Hippocampal formation (tissue), 2 donors: ENCODE measurements around the gene CLEC9A.

ENCODE experiments used
- DNase-seq, 2 donors: peaks; one replicate each; lab custom pipeline; 2025; lab: John Stamatoyannopoulos, UW

The CLEC9A gene

DNA sequence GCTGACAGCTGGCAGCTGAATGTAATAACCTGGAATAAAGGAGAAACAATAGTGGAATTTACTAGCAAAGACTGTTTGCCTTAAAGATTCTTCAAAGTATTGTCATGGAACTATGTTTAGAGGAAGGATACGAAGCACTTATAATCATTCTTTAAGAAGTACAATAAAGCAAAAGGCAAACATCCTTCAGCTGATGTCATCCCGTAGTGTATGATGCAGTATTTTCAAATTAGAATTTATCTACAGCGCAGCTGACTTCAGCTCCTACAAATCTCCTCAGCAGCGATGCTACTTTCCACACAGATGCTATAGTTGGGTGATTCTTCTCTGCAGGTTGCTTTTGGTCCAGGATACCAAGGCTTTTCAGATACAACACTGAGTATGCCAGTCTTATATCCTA lies 36.8 kb downstream of the CLEC9A start:
- no peak for DNase-seq

DNA sequence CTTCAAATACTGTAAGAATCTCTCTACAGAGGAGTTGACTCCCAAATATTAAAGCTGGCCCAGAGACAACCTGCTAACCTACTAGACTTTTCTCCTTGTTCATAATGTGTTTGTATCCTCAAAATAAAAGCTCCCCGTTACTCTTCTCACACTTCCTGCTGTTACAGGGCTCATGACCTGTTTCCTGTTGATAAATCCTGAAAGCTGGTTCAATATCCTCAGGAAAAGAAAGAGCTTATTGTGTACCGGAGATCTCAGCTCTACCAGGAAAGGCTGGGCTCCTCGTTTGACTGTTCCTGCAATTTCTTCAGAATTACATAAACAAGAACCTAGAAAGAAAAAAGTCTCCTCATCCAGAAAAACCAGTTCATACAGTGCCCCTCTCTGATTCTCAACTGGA lies 37.5 kb downstream of the CLEC9A start:
- DNase-seq: no peak

DNA sequence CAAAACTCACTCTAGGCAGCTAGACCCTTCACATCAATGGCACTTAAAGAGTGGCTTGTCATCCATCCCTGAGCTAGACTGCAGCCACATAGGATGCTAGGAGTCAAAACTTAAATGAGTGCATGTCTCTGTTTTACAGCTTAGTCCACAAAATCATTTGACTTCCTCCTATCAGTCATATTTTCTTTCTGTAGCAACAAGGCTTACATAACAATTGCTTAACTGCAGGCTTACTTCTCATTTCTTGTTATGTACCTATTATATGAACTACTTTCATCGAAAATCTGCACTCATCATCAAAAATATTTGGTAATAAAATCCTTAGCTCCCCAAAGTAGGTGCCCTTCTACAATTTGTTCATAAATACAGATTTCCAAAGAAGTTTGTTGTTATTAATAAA lies 38.2 kb downstream of the CLEC9A start:
- DNase-seq: no peak

DNA sequence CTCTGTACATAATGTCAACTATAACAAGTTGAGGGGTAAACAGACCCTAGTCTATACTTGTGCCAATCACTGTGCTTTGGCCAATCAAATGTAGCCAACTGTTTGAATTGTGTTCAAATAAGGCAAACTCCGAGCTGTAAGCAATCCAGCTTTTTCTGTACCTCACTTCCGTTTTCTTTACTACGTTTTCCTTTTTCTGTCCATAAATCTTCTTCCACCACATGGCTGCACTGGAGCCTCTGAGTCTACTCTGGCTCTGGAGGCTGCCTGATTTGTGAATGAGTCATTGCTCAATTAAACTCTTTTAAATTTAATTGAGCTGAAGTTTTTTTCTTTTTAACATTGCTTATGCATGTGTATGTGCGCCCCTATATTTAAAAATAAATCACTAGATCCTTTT lies 38.6 kb downstream of the CLEC9A start:
- no peak for DNase-seq

DNA sequence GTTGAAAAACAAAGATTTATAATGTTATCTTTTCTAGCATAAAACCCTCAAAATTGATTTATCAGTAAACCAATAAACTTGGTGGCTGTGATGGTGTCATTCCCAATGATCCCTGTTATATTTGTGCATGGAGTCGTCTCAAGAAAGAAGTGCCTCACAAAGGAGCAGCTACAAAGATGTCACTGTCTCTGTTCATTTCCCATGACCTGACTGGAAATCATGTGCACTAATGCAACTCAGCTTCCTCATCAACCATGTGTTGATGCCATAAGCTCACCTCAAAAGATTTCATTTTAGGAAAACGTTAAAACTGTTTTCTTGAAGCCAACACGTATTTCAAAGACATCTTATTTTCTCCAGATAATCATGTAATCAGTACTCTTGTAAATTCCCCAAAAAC lies 39.5 kb downstream of the CLEC9A start:
- DNase-seq: no peak

DNA sequence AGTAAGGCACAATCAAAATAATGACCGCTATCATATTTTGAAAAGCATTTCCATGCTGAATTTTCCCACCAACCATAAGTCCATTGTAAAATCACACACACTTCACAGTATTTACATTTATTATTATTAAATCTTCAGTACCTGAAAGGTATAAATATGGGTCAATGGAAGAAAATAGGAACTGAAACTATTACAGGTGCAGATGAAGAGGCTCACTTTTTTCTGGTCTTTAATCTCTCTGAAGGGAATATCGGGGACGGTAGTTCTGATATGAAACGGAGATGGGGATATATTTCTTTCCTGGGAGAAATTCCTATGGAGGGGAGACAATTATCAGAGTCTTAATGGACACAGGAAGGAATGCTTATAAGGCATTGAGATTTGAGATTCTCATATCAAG lies 39.9 kb downstream of the CLEC9A start:
- DNase-seq: no peak

DNA sequence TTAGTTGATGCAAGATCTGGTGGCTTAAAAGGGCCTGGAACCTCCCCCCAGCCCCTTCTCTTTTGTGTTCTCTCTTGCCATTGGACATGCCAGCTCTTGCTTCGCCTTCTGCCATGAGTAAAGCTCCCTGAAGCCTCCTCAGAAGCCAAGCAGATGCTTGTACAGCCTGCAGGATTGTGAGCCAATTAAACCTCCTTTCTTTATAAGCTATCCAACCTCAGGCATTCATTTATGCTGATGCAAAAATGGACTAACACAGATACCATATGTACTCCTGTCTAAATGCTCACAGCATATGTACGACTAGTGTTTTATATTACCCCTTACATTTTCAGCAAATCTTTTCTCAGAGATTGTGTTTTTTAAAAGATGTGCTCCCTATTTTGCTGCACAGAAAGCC lies 41.6 kb downstream of the CLEC9A start:
- no peak for DNase-seq

DNA sequence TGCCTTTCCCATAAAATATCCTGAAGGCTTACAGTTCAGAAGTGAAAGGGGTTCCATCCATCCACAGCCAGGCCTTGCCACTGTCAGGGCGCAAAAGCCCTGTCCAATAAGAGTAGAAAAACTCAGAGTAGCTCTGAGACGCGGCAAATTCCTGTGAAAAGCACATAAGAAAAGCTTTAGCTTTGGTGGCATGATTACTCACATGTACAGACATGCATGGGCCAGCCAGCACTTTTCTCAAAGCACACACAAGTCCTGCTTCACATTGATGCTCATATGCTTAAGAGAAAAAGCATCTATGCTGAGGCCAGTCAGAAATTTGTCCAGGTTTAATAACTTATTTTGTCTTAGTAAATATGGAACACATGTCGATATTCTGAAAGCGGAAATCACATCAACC lies 42.8 kb downstream of the CLEC9A start:
- DNase-seq: no peak

DNA sequence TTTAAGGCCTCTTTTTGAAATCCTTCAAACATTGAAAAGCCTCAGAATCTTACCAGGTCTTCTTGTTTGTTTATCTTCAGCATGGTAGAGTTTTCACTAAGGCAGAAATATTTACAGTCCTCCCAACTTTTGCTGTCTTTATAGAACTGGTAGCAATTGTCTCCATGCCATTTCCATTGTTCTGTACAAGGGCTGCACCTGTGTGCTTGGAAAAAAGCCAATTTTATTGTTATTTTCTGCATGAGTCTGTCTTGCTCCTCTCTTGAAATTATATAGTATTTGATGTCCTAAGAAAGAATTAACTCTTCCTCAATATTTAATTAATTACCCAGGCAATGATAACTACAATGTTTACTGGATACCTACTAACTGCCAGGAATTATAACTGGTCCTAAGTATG lies 45.0 kb downstream of the CLEC9A start:
- DNase-seq: no peak

DNA sequence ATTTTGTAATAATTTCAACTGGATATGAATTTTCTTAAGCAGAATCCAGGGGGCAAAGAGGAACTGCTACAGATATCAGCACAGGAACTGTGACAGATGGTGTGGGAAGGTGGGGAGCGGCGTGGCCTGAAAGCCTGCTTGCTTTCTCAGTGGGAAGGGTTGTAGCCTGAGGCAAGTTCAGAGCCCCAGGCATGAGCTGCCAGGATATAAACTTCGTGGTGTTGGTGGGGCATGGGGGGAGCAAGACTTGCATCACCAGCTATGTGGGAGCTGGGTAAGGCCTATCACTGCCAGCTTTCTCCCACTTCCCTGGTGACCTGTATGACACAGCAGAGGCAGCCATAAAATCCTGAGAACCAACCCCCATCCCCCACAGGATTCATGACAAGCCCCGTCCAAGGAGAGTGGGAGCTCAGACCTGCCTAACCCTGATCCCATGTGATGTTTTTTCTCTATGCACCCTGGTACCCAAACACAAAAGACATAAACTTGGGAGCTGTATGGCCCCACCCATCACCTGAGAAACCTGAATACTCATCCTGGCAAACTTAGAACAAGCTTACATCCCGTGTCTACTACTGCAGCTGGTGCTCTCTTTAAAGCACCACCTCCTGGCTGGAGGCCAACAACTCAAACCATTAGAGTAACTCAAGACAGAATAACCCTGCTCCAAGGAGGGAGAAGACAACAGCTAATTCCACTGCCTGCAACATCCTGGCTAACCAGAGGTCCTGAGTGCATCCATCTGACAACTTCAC lies 51.8 kb downstream of the CLEC9A start:
- no peak for DNase-seq

DNA sequence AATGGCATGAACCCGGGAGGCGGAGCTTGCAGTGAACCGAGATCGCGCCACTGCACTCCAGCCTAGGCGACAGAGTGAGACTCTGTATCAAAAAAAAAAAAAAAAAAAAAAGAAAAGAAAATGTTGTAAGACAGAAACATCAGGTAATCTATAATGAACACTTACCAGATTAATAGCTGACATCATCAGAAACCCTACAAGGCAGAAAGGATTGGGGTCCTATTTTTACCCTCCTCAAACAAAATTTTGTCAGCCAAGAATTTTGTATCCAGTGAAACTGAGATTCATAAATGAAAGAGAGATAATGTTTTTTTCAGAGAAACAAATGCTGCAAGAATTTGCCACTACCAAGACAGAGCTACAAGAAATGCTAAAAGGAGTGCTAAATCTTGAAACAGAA lies 54.3 kb downstream of the CLEC9A start:
- no peak for DNase-seq

DNA sequence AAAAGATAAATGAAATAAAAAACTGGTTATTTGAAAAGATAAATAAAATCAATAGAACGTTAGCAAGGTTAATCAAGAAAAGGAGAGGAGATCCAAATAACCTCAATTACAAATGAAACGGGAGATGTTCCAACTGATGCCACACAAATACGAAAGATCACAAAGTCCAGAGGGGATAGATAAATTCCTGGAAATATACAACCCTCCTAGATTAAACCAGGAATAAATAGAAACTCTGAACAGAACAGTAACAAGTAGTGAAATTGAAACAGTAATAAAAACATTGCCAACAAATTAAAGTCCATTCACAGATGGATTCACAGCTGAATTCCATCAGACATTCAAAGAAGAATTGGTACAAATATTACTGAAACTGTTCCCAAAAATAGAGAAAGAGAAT lies 55.9 kb downstream of the CLEC9A start:
- no peak for DNase-seq

DNA sequence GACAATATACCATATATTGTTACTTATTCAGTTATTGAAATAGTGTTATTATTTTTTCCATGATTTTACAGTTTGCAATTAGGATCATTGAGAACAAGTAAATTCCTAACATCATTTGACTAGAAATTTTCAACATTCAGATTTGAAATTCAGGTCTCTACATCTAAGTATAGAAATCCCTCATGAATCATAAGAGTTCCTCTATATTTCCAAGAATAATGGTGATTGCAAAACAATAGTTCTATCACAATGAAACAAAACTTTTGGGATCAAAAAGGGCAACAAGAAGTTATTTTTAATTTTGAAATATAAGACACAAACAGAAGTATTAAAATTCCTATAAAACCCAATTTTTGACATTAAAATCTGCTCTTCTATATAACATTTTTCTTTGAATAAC lies 57.5 kb downstream of the CLEC9A start:
- no peak for DNase-seq

DNA sequence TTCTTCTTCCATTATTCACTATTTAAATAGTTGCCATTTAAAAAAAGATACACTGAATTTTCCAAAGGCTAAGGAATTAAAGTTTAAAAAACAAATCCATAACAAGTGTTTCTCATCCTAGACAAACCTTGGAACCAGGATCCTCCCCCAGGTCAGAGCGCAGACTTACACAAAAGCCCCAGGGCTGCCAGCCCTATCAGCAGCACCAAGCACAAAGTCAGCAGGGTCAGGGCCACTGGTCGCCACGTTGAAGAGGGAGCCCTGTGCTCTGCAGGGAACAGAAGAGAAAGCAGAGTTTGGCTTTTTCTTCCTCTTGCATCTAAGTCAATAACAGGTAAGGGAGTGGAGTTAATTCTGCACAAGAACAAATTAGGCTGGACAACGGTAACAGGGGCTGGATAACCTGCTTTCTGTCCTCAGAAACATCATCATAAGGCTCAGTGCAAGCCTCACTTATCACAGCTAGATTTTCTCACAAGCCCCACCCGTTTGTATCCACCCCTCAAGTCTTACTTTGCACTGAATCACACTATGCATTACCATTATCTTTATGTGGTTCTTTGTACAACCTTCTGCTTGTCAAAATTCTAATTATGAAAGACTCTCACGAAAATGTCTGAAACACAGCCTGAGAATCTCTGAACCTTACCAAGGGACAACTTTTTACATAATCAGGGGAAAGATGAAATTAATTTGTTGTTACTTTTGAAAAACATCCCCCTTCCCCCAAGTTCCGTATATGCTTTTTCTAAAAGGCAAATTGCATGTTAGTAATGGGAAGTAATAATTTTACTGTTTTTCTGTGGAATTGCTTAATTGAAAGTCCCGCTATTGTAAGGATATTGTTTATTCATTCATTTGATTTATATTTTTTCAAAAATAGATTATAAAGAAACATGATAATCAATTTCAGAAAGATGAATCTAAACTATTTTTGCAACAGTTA lies 58.7 kb downstream of the CLEC9A start:
- no peak for DNase-seq

DNA sequence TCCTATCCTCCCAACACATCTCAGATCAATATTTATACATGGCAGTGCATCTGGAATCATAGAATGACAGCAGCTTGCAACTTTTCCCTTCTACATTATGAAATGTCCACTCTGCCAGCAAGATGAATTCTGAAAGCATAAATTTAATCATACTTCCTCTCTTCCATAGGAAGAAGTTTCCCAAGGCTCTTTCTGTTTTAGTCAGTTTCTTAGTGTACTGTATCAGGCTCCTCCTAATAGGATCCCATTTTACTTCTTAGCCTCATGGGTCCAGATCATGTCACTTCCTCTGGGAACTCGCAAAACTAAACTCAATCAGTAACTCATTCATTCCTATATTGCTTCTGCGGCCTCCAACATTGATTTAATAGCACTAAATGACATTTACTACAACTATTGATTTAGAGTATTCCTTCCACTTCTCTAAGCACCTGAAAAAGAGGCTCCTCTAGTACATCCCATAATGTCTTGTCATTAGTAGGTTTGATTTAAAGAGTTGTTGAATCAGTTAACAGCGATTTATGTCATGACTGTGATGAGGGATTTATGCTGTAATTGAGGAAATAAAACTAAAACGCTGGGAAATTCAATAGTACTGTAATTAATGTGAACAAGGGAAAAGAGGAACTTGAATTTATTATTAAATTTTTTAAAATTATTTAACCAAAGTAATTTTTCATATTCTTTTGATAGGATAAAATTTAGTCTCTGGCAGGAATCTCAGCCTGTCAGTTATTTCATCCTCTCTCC lies 64.3 kb downstream of the CLEC9A start:
- no peak for DNase-seq

DNA sequence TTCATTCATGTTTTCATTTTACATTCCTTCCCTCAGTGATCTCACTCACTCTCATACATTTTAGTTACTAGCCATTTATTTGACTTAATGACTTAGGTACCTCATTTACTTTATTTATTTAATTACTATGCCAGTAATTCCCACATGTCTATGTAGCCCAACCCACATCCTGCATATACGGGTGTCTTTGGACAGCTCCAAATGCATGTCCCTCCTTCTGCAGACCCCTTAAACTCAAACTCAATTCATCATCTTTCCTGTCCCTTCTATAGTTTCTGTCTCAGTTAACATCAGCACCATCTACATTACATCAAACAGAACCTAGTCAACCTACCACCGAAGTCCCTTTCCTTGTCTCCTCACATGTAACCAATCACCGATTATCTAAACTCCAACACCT lies 65.5 kb downstream of the CLEC9A start:
- DNase-seq: no peak

DNA sequence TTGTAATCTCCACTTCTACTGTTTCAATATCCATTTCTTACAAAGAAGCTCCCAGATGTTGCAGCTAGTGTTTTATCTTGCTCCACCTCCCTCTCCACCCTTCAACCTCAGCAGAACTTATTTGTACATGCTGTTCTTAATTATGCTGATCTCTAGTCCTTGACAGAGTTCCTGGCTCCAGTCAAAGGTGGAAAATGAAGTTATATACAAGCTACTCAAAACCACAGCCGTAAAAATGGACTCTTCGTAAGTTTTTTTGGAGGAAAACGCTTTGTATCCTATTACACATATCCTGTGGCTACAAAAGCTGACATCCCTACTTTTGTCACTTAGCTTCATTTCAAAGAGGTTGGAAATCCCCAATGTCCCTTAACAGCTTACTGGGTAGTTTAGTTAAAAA lies 67.0 kb downstream of the CLEC9A start:
- DNase-seq: no peak

DNA sequence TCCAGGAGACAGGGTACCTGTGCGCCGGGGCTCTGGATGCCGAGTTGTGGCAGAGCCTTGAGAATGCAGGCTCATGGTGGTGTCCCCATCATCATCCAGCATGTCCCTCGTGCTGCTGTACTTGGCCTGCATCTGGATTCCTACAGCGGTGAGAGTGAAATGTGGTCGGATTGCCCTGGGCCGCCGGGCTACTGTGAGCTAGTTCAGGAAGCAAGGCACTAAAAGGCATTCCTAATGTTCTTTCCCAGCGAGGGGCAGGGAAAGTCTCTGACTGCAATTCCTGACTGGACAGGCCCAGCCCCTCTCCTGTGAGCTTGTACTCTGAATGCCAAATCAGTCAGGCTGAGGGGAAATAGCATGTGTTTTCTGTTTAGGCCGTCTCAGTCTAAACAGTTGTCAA lies 68.3 kb downstream of the CLEC9A start, which contains the start of gene CLEC1A:
Gene CLEC1A (minus strand): TSS at position 195 of the 400 bp plus-strand sequence. CDS start 63 bp downstream, at position 132.
- no peak for DNase-seq

DNA sequence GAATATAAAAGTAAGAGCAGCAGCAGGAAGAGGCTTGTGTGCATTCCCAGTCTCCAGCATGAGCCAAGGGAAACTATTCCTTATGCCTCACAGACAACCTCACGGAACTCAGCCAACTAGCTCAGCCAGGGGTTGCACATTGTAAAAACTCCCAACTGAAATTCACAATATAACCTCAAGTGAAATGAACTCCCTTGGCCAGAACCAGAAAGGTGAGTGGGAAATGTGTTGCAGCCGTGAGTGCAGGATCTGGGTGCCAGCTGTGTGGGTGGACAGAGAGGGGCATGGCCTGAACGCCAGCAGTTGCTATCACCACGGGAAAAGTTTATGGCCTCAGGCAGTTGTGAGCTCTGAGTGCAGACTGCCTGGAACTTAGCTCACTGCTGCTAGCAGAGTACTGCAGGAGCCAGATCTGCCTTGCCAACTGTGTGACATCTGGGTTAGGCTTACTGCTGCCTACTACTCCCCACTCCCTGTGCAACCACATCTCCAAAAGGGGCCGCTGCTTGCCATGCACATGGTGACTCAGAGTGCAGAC lies 70.6 kb downstream of the CLEC9A start:
- DNase-seq: no peak

DNA sequence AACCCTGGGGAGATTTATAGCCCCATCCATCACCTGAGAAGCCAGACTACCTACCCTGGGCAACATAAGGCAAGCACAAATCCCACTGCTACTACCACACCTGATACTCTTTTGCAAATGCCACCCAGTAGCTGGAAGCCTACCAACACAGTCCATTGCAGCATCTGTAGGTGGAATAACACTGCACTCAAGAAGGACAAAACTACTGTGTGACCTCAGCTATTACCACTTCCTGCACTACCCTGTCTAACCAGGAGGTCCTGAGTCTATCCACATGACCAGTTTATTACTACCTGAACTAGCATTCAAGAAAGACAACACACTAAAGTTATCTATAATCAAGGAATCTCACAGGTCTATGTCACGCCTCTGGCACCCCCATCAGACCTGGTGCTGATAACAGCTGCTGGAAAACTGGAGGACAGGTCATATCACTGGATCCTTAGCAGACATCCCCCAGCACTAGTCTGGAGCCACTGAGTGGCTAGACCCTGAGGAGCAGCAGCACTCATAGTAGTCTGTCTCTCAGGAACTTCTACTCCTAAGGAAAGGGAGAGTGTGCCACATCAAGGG lies 71.3 kb downstream of the CLEC9A start:
- no peak for DNase-seq

DNA sequence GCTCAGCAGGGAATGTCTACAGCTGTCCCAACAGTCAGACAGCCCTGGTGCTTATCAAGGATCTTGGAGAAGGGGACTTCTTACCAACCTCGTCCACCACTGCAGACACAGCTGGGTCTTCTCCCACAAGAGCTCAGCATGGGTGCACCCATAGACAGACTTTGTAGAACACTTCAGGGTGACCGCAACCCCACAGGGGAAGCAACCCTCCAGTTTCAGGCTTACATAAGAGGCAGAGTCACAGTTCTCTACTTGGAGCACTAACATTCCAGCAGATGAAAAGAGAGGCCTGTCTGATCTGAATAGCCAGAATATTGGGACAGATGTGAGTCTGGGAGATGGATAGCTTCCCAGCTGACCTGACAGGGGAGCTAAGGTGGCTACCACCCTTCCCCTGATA lies 71.8 kb downstream of the CLEC9A start:
- DNase-seq: no peak
